GM12878 (cell line): Measurements from ENCODE around the gene TXLNB. TPM values are rescaled to one million over a fixed set of nuclear protein-coding genes. Genes with fewer than 3 reads are reported as not detected.

Experiments
- CREM ChIP-seq: IDR thresholded peaks from 2 replicates; pipeline ENCODE4 v1.6.1; 2014; ENCODE audit warnings: antibody characterized with exemption, low read depth
- E2F4 ChIP-seq: IDR thresholded peaks from 2 replicates; pipeline ENCODE4 v1.6.1; 2012; ENCODE audit warnings: low read depth, low read length, improper control_type of control experiment
- ETV6 ChIP-seq, 2 experiments: fragments of 450-650 bp in 1 of 2; IDR thresholded peaks in 1 of 2; conservative IDR thresholded peaks in 1 of 2; 2 replicates each; pipeline ENCODE4 v1.6.1; 2014; ENCODE audit warnings: antibody characterized with exemption in 1 of 2, borderline replicate concordance in 1 of 2, low read depth in 1 of 2, mild to moderate bottlenecking in 1 of 2, moderate library complexity in 1 of 2
- FOS ChIP-seq: IDR thresholded peaks from 3 replicates; pipeline ENCODE4 v1.6.1; 2011; ENCODE audit warnings: borderline replicate concordance; ENCODE audit not compliant: insufficient read length; ENCODE audit errors: extremely low read depth
- IKZF1 ChIP-seq: fragments of 450-650 bp; conservative IDR thresholded peaks from 2 replicates; pipeline ENCODE4 v1.6.1; 2017; ENCODE audit warnings: antibody characterized with exemption, mild to moderate bottlenecking
- LARP7 ChIP-seq: fragments of 450-650 bp; IDR thresholded peaks from 2 replicates; pipeline ENCODE4 v1.6.1; 2017; ENCODE audit warnings: mild to moderate bottlenecking
- NFXL1 ChIP-seq: fragments of 450-650 bp; IDR thresholded peaks from 2 replicates; pipeline ENCODE4 v1.6.1; 2017; ENCODE audit warnings: antibody characterized with exemption, mild to moderate bottlenecking, borderline replicate concordance
- NFYB ChIP-seq: IDR thresholded peaks from 2 replicates; pipeline ENCODE4 v1.6.1; 2011; ENCODE audit warnings: low read depth, mild to moderate bottlenecking, low read length, improper control_type of control experiment, moderate library complexity; ENCODE audit not compliant: insufficient read depth
- PML ChIP-seq: IDR thresholded peaks from 2 replicates; pipeline ENCODE4 v1.6.1; 2012; ENCODE audit warnings: low read length, inconsistent platforms
- POLR2AphosphoS5 ChIP-seq: IDR thresholded peaks from 2 replicates; pipeline ENCODE4 v1.6.1; 2011; ENCODE audit warnings: mild to moderate bottlenecking, low read length, inconsistent platforms
- PRDM15 ChIP-seq: fragments of 450-650 bp; formaldehyde crosslinking; IDR thresholded peaks from 2 replicates; pipeline ENCODE4 v1.4.0; 2020; ENCODE audit warnings: mild to moderate bottlenecking, moderate library complexity
- SMARCA5 ChIP-seq: fragments of 450-650 bp; IDR thresholded peaks from 2 replicates; pipeline ENCODE4 v1.6.1; 2017; ENCODE audit warnings: mild to moderate bottlenecking
- WRNIP1 ChIP-seq: IDR thresholded peaks from 2 replicates; pipeline ENCODE4 v1.6.1; 2011; ENCODE audit warnings: low read depth, low read length, improper control_type of control experiment, borderline replicate concordance
- YBX1 ChIP-seq: fragments of 450-650 bp; IDR thresholded peaks from 2 replicates; pipeline ENCODE4 v1.6.1; 2016; ENCODE audit warnings: antibody characterized with exemption
- YY1 ChIP-seq: IDR thresholded peaks from 2 replicates; pipeline ENCODE4 v1.6.1; 2011; ENCODE audit warnings: low read depth, mild to moderate bottlenecking, low read length
- ZNF207 ChIP-seq: fragments of 450-650 bp; IDR thresholded peaks from 2 replicates; pipeline ENCODE4 v1.6.1; 2014; ENCODE audit warnings: antibody characterized with exemption, mild to moderate bottlenecking, borderline replicate concordance
- ZNF592 ChIP-seq: fragments of 450-650 bp; IDR thresholded peaks from 2 replicates; pipeline ENCODE4 v1.6.1; 2017; ENCODE audit warnings: mild to moderate bottlenecking, moderate library complexity
- ZSCAN29 ChIP-seq: fragments of 450-650 bp; IDR thresholded peaks from 2 replicates; pipeline ENCODE4 v1.6.1; 2017; ENCODE audit warnings: mild to moderate bottlenecking, moderate library complexity
- polyA plus RNA-seq, 11 experiments: library from polyadenylated mRNA; depleted of rRNA in 4 of 11; unstranded in 6 of 11; stranded (reverse) in 5 of 11; fragments of >200 nt; fragmentation: Nextera tagmentation in 4 of 11; fragmentation: Illumina TruSeq in 1 of 11; extraction: Ambion mirVana in 4 of 11; extraction: Trizol in 1 of 11; gene quantifications; 1 replicate in 1 of 11; 2 replicates in 10 of 11; pipeline versions ENCODE4 v1.2.1 to v1.2.3, GENCODE V29; 2011 to 2016; ENCODE audit warnings: inconsistent platforms in 2 of 11, missing spikeins in 2 of 11, low read depth in 1 of 11
- total RNA-seq, 4 experiments: library from RNA; depleted of rRNA in 3 of 4; stranded (reverse); fragments of >200 nt in 3 of 4; fragmentation: Illumina TruSeq in 1 of 4; extraction: Trizol in 1 of 4; gene quantifications; 2 replicates each; pipeline versions ENCODE4 v1.2.1 to v1.2.3, GENCODE V29; 2013 to 2021
- TF ChIP-seq, protein P1 (sequence below): fragments of 450-650 bp; IDR thresholded peaks from 2 replicates; pipeline ENCODE4 v1.6.1; 2017; ENCODE audit warnings: mild to moderate bottlenecking, low read depth, inconsistent platforms; ENCODE audit not compliant: poor library complexity, severe bottlenecking

Gene TXLNB
- total and polyA plus RNA-seq, 10 of the 15 experiments (the other 5 are each of a cell fraction or from before 2014, with no cell fraction given), result 0.07 to 1.3 (median 0.22) TPM; not detected in 1

- TF ChIP-seq, protein P1, sequence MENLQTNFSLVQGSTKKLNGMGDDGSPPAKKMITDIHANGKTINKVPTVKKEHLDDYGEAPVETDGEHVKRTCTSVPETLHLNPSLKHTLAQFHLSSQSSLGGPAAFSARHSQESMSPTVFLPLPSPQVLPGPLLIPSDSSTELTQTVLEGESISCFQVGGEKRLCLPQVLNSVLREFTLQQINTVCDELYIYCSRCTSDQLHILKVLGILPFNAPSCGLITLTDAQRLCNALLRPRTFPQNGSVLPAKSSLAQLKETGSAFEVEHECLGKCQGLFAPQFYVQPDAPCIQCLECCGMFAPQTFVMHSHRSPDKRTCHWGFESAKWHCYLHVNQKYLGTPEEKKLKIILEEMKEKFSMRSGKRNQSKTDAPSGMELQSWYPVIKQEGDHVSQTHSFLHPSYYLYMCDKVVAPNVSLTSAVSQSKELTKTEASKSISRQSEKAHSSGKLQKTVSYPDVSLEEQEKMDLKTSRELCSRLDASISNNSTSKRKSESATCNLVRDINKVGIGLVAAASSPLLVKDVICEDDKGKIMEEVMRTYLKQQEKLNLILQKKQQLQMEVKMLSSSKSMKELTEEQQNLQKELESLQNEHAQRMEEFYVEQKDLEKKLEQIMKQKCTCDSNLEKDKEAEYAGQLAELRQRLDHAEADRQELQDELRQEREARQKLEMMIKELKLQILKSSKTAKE, result peak; percentile 87
- TF ChIP-seq NFYB (no peak), ZNF207 (peak; percentile 48; the same call in 1 of the 2 replicates), POLR2AphosphoS5 (no peak), IKZF1 (peak; percentile 96), LARP7 (no peak), NFXL1 (no peak), YBX1 (no peak), E2F4 (no peak), YY1 (peak; percentile 47; the same call in 1 of the 2 replicates), PML (no peak), WRNIP1 (no peak), PRDM15 (CRISPR knock-in tag) (no peak), CREM (peak; percentile 45; the same call in 1 of the 2 replicates), ZSCAN29 (no peak), ETV6 (conservative IDR thresholded peaks at IDR 0.05 in 1 of 2, IDR thresholded peaks at IDR 0.05 in 1 of 2; ENCODE audit: borderline replicate concordance in 1 of 2, low read depth in 1 of 2) (peak in 1 of 2 experiments; percentile 50; a peak in 1 of 4 replicates), SMARCA5 (no peak), FOS (no peak), ZNF592 (no peak)
Observed at GRCh38 chr6:139327038-139327437, 35.2 kb upstream of the TXLNB start (continued).
